ENCODE measurements around the gene ADAT2.

The ADAT2 gene

GRCh38 chr6:143396497-143397226 is 53.8 kb downstream of the ADAT2 start:
- DNase-seq: no peak

GRCh38 chr6:143395699-143396098 is 54.8 kb downstream of the ADAT2 start:
- DNase-seq: no peak

GRCh38 chr6:143394389-143394788 is 56.1 kb downstream of the ADAT2 start:
- DNase-seq: no peak

GRCh38 chr6:143390278-143390677 is 60.2 kb downstream of the ADAT2 start:
- DNase-seq: no peak

- DNase-seq: no peak
These were observed 64.9 kb downstream of the ADAT2 start for GRCh38 chr6:143385636-143386035.

- no peak for DNase-seq
These were observed 73.6 kb downstream of the ADAT2 start for GRCh38 chr6:143376861-143377260.

GRCh38 chr6:143376375-143376774 is 74.1 kb downstream of the ADAT2 start:
- DNase-seq: no peak

GRCh38 chr6:143375022-143375585 is 75.4 kb downstream of the ADAT2 start:
- no peak for DNase-seq

GRCh38 chr6:143374014-143374413 is 76.5 kb downstream of the ADAT2 start:
- no peak for DNase-seq
